GM21717 (cell line): ENCODE measurements around the gene FBXW9.
"Not testable (repeated sequence)": the region's sequence is repeated elsewhere in the genome, so short reads cannot be mapped to it uniquely, and the experiment has no call there.

Experiments
- ATAC-seq: cut with Tn5 transposase; IDR thresholded peaks from one replicate; pipeline ENCODE4 v1.9.1; 2021; ENCODE audit warnings: mild to moderate bottlenecking, moderate library complexity; ENCODE audit not compliant: unreplicated experiment

Gene FBXW9

GRCh38 chr19:12657966-12658365 is 38.5 kb downstream of the FBXW9 start:
- ATAC-seq, result no peak

DNA sequence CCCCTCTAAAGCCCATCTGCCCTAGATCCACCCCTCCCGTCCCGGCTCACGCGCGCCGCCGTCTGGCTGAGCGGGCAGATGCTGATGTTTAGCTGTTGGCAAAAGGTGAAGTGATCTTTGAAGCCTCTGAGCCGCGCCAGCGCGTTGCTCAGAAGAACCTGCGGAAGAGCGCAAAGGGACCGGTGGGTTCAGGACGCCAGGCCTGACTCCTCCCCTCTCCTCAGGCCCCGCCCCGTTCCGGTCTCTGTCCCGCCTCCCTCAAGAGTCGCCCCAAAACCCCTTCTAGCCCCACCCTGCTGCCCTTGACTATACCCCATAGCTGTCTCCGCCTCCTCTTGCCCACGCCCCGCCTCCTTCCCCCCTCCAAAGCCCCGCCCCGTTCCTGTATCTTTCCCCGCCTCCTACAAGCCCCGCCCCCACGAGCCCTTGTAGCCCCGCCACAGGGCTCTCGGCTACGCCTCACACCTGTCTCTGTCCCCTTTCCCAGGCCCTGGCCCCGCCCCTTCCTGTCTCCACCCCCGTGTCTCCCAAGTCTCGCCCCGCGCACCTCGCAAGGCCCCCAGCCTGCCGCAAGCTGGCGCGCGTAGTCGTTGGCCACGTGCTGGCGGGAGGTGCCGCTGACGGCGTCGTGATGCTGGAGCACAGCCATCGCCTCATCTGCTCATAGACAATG is 39.4 kb downstream of the FBXW9 start:
- ATAC-seq, result no peak

GRCh38 chr19:12655546-12655945 is 40.9 kb downstream of the FBXW9 start:
- no peak for ATAC-seq

GRCh38 chr19:12652219-12652618 is 44.2 kb downstream of the FBXW9 start:
- no peak for ATAC-seq

DNA sequence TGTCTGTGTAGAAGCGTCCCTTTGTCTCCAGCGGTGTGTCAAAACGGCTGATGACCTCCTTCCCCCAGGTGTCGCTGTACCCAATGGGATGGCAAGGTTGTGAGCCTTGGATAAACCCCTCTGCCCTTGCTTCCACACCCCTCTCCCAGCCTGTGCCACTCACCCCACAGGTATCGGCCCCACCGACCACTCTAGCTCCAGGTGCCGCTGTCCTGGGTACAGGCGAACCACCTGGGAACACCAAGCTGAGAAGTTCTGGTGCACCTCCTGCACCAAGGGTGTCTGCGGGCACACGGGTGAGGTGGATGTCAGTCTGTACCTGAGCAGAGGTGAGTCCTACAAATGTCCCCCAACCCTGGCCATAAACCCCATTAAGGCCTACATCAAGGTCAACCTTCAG is 46.5 kb downstream of the FBXW9 start:
- no peak for ATAC-seq

GRCh38 chr19:12648088-12648487 is 48.3 kb downstream of the FBXW9 start:
- no peak for ATAC-seq

DNA sequence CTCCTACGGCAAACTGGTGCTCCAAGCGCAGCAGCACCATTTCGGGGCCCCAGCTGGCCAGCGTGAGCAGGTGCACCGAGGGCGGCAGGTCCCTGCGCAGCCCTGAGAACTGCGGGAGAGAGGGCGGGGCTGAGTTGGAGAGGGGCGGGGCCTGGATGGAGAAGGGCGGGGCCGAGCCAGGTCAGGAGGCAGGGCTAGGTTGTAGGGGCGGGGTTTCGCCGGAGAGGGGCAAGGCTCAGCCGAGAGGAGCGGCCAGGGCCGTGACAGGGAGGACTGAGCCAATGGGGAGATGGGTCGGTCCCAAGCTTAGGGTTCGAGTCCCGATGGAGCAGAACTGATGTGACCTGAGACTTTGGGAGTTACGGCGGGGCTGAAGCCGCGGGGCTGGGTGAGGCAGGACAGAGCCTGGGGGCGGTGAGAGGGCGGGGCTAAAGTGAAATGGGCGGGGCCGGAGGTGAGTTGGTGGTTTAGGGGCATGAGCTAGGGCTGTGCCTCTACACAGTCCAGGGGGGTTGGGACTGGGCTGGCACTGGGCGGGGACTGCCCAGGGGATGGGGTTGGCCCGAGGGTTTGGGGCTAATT is 48.9 kb downstream of the FBXW9 start:
- no peak for ATAC-seq

DNA sequence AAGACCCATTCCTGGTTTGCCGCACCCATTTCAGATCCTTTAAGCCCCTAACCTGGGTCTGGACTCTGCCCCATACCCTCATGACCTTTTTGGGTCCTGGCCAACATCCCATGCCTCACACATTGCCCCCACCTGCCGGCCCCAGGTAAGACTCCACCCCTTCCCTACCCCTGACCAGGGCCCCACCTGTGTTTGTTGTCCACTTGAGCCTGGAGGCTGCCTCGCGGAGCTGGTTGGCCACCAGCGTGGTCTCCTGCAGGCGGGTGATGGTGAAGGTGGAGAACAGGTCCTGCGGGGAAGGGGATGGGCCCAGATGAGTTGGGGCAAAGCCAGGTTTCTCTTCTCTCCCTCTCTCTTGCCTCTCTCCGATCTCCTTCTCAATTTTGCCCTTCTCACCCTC is 49.4 kb downstream of the FBXW9 start:
- ATAC-seq, result no peak

GRCh38 chr19:12646551-12646950 is 49.9 kb downstream of the FBXW9 start:
- no peak for ATAC-seq

- ATAC-seq, result not testable (repeated sequence)
Observed at GRCh38 chr19:12643716-12644115, 52.7 kb downstream of the FBXW9 start.

- ATAC-seq, result no peak
Observed at GRCh38 chr19:12642506-12642905, 53.9 kb downstream of the FBXW9 start.

GRCh38 chr19:12641456-12641855 is 55.0 kb downstream of the FBXW9 start:
- ATAC-seq, result no peak

- peak; percentile 80 for ATAC-seq
Observed at GRCh38 chr19:12639901-12640613, 56.4 kb downstream of the FBXW9 start.
